Measurements from ENCODE around the gene POLG.

GRCh38 chr15:89375093-89376005, 40.7 kb upstream of the POLG start:
- TF ChIP-seq POLR2AphosphoS5 (IDR thresholded peaks at IDR 0.05) (no peak), CTCF (IDR thresholded peaks at IDR 0.05) (no peak), EP300 (IDR thresholded peaks at IDR 0.05) (no peak), POLR2A (IDR thresholded peaks at IDR 0.05) (no peak)

Data from stomach (tissue), 4 donors.